Astrocyte of the spinal cord (primary cell): ENCODE data around the gene ARHGAP26.

Source experiments
- DNase-seq: peaks from one replicate; pipeline ENCODE4 v3.0.0; 2011; ENCODE audit warnings: low read depth, low spot score
- H3K4me3 ChIP-seq: 2 replicates; pipeline ENCODE4 v1.5.1; 2011; ENCODE audit warnings: low read depth, mild to moderate bottlenecking, low read length, moderate library complexity
- CTCF ChIP-seq: IDR thresholded peaks from 2 replicates; pipeline ENCODE4 v1.5.1; 2012; ENCODE audit warnings: low read depth, mild to moderate bottlenecking, low read length, inconsistent platforms
- in situ Hi-C: cut with HindIII; loops from 2 replicates; pipeline ENCODE4 v1.10.0; 2017; ENCODE audit warnings: low sequenced_read_pairs

The ARHGAP26 gene

GRCh38 chr5:143192191-143192900 is 422.2 kb downstream of the ARHGAP26 start:
- in situ Hi-C loops: no loop called here
- no peak overlapping the region for H3K4me3 ChIP-seq
- no peak for DNase-seq
- no peak for TF ChIP-seq CTCF

- no peak overlapping the region for H3K4me3 ChIP-seq
- DNase-seq: no peak
- in situ Hi-C loops: no loop called here
- no peak for TF ChIP-seq CTCF
These were observed 424.0 kb downstream of the ARHGAP26 start for GRCh38 chr5:143194206-143194605.

GRCh38 chr5:143194713-143195112 is 424.5 kb downstream of the ARHGAP26 start:
- no peak for DNase-seq
- no peak overlapping the region for H3K4me3 ChIP-seq
- in situ Hi-C loops: no loop called here
- TF ChIP-seq CTCF: no peak

GRCh38 chr5:143195491-143195890 is 425.3 kb downstream of the ARHGAP26 start:
- in situ Hi-C loops: no loop called here
- no peak for TF ChIP-seq CTCF
- no peak for DNase-seq

GRCh38 chr5:143196601-143197259 is 426.6 kb downstream of the ARHGAP26 start:
- no peak for TF ChIP-seq CTCF
- H3K4me3 ChIP-seq: no peak overlapping the region
- no peak for DNase-seq
- in situ Hi-C loops: no loop called here

More at GRCh38 chr5:143195491-143195890, 425.3 kb downstream of the ARHGAP26 start:
- no peak overlapping the region for H3K4me3 ChIP-seq

GRCh38 chr5:143197260-143197656 is 427.1 kb downstream of the ARHGAP26 start:
- in situ Hi-C loops: no loop called here
- TF ChIP-seq CTCF: no peak
- no peak overlapping the region for H3K4me3 ChIP-seq
- no peak for DNase-seq
